Erythroblast (primary cell): Measurements from ENCODE around the gene TMUB2.

Experiments
- GATA1 ChIP-seq: IDR thresholded peaks from 2 replicates; pipeline ENCODE4 v1.6.1; 2011; ENCODE audit warnings: low read depth, mild to moderate bottlenecking, control low read depth, low read length, moderate library complexity
- POLR2A ChIP-seq: IDR thresholded peaks from 2 replicates; pipeline ENCODE4 v1.6.1; 2011; ENCODE audit warnings: mild to moderate bottlenecking, low read length

DNA sequence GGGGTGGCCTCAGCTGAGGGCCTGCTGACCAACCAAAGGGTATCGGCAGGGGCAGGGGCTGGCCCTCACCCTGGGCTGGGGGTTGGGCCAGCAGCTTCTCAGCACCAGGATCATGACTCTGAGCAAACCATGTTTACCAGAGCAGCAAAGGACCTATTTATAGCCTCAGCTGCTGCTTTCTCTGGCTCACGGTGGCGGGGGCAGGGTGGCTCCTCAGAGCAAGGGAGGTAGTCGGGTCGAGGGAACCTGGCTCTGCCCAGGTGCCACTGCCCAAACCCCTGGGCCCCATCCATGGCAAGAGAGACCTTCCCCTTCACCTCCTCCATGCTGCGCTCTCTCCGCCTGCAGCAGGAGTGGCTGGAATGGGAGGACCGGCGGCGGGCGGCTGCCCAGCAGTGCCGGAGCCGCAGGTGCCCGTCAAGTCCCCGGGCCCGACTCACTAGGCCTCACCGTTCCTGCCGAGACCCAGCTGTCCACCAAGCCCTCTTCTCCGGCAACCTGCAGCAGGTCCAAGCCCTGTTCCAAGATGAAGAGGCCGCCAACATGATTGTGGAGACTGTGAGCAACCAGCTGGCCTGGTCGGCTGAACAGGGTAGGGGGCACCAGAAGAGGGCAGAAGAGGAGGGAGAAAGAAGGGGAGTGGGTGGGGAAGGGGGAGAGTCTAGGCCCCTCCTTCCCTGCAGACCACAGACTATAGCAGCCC is 16.1 kb upstream of the TMUB2 start, which contains the start of gene ASB16:
- TF ChIP-seq POLR2A = no peak
- TF ChIP-seq GATA1 = no peak
